M059J (cell line): Measurements from ENCODE around the gene HSPA8. TPM values are rescaled to one million over a fixed set of nuclear protein-coding genes. Genes with fewer than 3 reads are reported as not detected.

Experiments used
- DNase-seq: peaks from one replicate; pipeline ENCODE4 v3.0.0-alpha.2; 2012; ENCODE audit warnings: low read depth
- total RNA-seq: library from RNA; depleted of rRNA; stranded (reverse); fragments of >200 nt; shearing (Covaris generic); gene quantifications from 2 replicates; pipeline ENCODE4 v1.2.3, GENCODE V29; 2014; rRNA removed

The HSPA8 gene
- total RNA-seq, 1 experiment from 2014 or later = 2,525 TPM

- DNase-seq = no peak
Observed at GRCh38 chr11:123047266-123047946, 14.5 kb downstream of the HSPA8 start.

- no peak for DNase-seq
Observed at GRCh38 chr11:123046473-123047259, 15.3 kb downstream of the HSPA8 start.

GRCh38 chr11:123045101-123045500 is 16.8 kb downstream of the HSPA8 start:
- DNase-seq = no peak

DNA sequence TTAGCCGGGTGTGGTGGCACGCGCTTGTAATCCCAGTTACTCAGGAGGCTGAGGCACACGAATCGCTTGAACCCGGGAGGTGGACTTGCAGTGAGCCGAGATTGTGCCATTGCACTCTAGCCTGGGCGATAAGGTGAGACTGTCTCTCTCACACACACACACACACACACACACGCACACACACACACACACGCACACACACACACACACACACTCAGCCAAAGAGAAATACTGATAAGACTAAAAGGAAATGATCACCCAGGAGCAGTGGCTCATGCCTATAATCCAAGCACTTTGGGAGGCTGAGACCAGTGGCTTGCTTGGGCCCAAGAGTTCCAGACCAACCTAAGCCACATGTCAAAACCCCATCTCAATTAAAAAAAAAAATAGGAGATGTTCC is 20.8 kb downstream of the HSPA8 start:
- no peak for DNase-seq

GRCh38 chr11:123040111-123040432 is 21.9 kb downstream of the HSPA8 start:
- DNase-seq = no peak

GRCh38 chr11:123035831-123036230 is 26.1 kb downstream of the HSPA8 start:
- DNase-seq = no peak

GRCh38 chr11:123034597-123034996 is 27.3 kb downstream of the HSPA8 start:
- no peak for DNase-seq

GRCh38 chr11:123033895-123034294 is 28.0 kb downstream of the HSPA8 start:
- peak; percentile 52 for DNase-seq

GRCh38 chr11:123030517-123030916 is 31.4 kb downstream of the HSPA8 start:
- no peak for DNase-seq

- peak; percentile 50 for DNase-seq
Observed at GRCh38 chr11:123020968-123021367, 41.0 kb downstream of the HSPA8 start.

DNA sequence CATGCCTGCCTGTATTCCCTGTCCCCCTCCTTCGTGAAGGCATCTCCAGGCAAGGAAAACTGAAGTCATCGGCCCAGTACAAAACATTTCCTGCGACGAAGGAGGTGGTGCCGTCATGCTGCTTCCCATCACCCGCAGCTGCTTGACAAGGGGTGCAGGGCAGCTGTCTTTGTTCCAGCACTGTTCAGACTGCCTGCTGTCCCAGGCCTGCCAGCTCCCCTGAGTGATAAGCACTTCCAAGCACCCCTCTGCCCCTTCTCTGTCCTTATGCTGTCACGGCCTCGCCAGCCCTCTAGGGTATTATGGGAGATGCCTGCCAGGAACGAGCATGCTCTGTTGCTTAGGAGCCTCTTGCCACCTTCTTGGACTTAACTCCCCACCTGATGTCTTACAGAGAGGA is 43.2 kb downstream of the HSPA8 start:
- DNase-seq = no peak

GRCh38 chr11:123011510-123011909 is 50.4 kb downstream of the HSPA8 start:
- no peak for DNase-seq

Other genes with a start within 250 kb of the HSPA8 start
- gene CRTAM, start 223.6 kb downstream of the HSPA8 start, total RNA-seq = not detected in 2 replicates
- gene JHY, start 179.4 kb downstream of the HSPA8 start, total RNA-seq = 6.2 and 6.8 TPM in 2 replicates
- gene BSX, start 80.3 kb downstream of the HSPA8 start, total RNA-seq = not detected in 2 replicates
- gene CLMP, start 133.1 kb upstream of the HSPA8 start, total RNA-seq = 27.6 and 31.8 TPM in 2 replicates